ENCODE measurements around the gene STMN3.

- TF ChIP-seq POLR2A (IDR thresholded peaks at IDR 0.05): no peak
- TF ChIP-seq CTCF (IDR thresholded peaks at IDR 0.05): no peak
These were observed 42.4 kb upstream of the STMN3 start for GRCh38 chr20:63695424-63696305.
